Stimulated activated CD8-positive, alpha-beta memory T cell treated with anti-CD3 and anti-CD28 coated beads, Interleukin-7, amount 100 ng/mL, for 48 hours (primary cell): ENCODE data around the gene MRTFB.
A peak's percentile ranks its signal among the peaks of the same experiment; 100 is the strongest.

Experiments used
- DNase-seq, 2 donors: peaks; one replicate each; pipeline ENCODE4 v3.0.0-alpha.2; 2020; ENCODE audit warnings: low read depth in 1 of 2; ENCODE audit errors: extremely low read depth in 1 of 2

MRTFB gene

GRCh38 chr16:14283786-14284185 is 212.7 kb downstream of the MRTFB start:
- no peak for DNase-seq

- DNase-seq: no peak
Observed at GRCh38 chr16:14284371-14284770, 213.3 kb downstream of the MRTFB start.

- DNase-seq: no peak
Observed at GRCh38 chr16:14284930-14285512, 213.9 kb downstream of the MRTFB start.

- peak; percentile 84 to 92 for DNase-seq
Observed at GRCh38 chr16:14285513-14286367, 214.6 kb downstream of the MRTFB start.

- DNase-seq: no peak
Observed at GRCh38 chr16:14286368-14287230, 215.5 kb downstream of the MRTFB start.

GRCh38 chr16:14289692-14290340 is 218.7 kb downstream of the MRTFB start:
- DNase-seq: no peak

GRCh38 chr16:14291286-14291685 is 220.2 kb downstream of the MRTFB start:
- DNase-seq: no peak

- no peak for DNase-seq
Observed at GRCh38 chr16:14292051-14292825, 221.1 kb downstream of the MRTFB start.

- no peak for DNase-seq
Observed at GRCh38 chr16:14296663-14297062, 225.5 kb downstream of the MRTFB start.

GRCh38 chr16:14298374-14299122 is 227.4 kb downstream of the MRTFB start:
- DNase-seq: no peak

- DNase-seq: no peak
Observed at GRCh38 chr16:14300705-14301168, 229.6 kb downstream of the MRTFB start.

- no peak for DNase-seq
Observed at GRCh38 chr16:14301169-14302030, 230.3 kb downstream of the MRTFB start.

- DNase-seq: no peak
Observed at GRCh38 chr16:14302031-14302398, 230.9 kb downstream of the MRTFB start.

- no peak for DNase-seq
Observed at GRCh38 chr16:14302399-14303181, 231.5 kb downstream of the MRTFB start.

- DNase-seq: no peak
Observed at GRCh38 chr16:14303182-14303618, 232.1 kb downstream of the MRTFB start.

- no peak for DNase-seq
Observed at GRCh38 chr16:14303639-14304394, 232.7 kb downstream of the MRTFB start.

GRCh38 chr16:14304891-14305460 is 233.9 kb downstream of the MRTFB start:
- no peak for DNase-seq
